IMR-90 (cell line): ENCODE measurements around the gene APH1A. TPM values are rescaled to one million over a fixed set of nuclear protein-coding genes. Genes with fewer than 3 reads are reported as not detected.

ENCODE experiments used
- ATAC-seq: fragments of 200-7000 bp; cut with Tn5 transposase; 2 replicates; pipeline ENCODE4 v1.9.1; 2020; ENCODE audit warnings: low read depth, mild to moderate bottlenecking, moderate library complexity
- BruUV-seq: library from RNA; stranded (reverse); fragments of 400-500 nt; replicated peaks from 2 replicates; lab custom pipeline; 2021; lab: Mats Ljungman, UMichigan
- CTCF ChIA-PET: fragments of 300-600 bp; formaldehyde crosslinking; extraction: SDS; loops from one replicate; lab custom pipeline; 2021; ENCODE audit warnings: antibody characterized with exemption; lab: Yijun Ruan, JAX
- POLR2A ChIA-PET: fragments of 300-600 bp; sonication (Branson Sonifier 250); formaldehyde crosslinking; loops from one replicate; lab custom pipeline; 2022; ENCODE audit warnings: antibody characterized with exemption; ENCODE audit not compliant: unreplicated experiment; lab: Charles Lee
- DNase-seq: peaks from one replicate; pipeline ENCODE4 v3.0.0; 2013
- H2AFZ ChIP-seq: replicated peaks from 2 replicates; pipeline ENCODE3; 2013; ENCODE audit warnings: low read length, mild to moderate bottlenecking; ENCODE audit not compliant: poor library complexity
- H2AK5ac ChIP-seq: 2 replicates; pipeline ENCODE4 v1.6.1; 2013; ENCODE audit warnings: low read depth, low read length, inconsistent platforms
- H2AK9ac ChIP-seq: replicated peaks from 2 replicates; pipeline ENCODE3; 2013; ENCODE audit warnings: mild to moderate bottlenecking, low read depth, low read length, moderate library complexity; ENCODE audit not compliant: poor library complexity
- H2BK120ac ChIP-seq: 2 replicates; pipeline ENCODE4 v1.6.1; 2013; ENCODE audit warnings: low read depth, low read length, inconsistent platforms
- H2BK15ac ChIP-seq: 3 replicates; pipeline ENCODE4 v1.6.1; 2013; ENCODE audit warnings: low read depth, low read length, inconsistent platforms
- H2BK20ac ChIP-seq: 2 replicates; pipeline ENCODE4 v1.6.1; 2013; ENCODE audit warnings: low read depth, mild to moderate bottlenecking, inconsistent platforms, low read length, moderate library complexity
- H2BK5ac ChIP-seq: 2 replicates; pipeline ENCODE4 v1.6.1; 2013; ENCODE audit warnings: mild to moderate bottlenecking, low read depth, low read length, inconsistent platforms; ENCODE audit not compliant: poor library complexity, severe bottlenecking
- H3K14ac ChIP-seq: replicated peaks from 2 replicates; pipeline ENCODE4 v1.6.1; 2013; ENCODE audit warnings: low read depth, low read length, inconsistent platforms
- H3K18ac ChIP-seq: 2 replicates; pipeline ENCODE4 v1.6.1; 2013; ENCODE audit warnings: low read depth, low read length, control low read depth
- H3K23ac ChIP-seq: 2 replicates; pipeline ENCODE4 v1.6.1; 2013; ENCODE audit warnings: low read depth, low read length, inconsistent platforms
- H3K27ac ChIP-seq: 2 replicates; pipeline ENCODE4 v1.5.1; 2013; ENCODE audit warnings: mild to moderate bottlenecking, control low read depth, low read length; ENCODE audit not compliant: insufficient read depth
- H3K27me3 ChIP-seq: 2 replicates; pipeline ENCODE4 v1.6.1; 2013; ENCODE audit warnings: low read length; ENCODE audit not compliant: control insufficient read depth, insufficient read depth
- H3K36me3 ChIP-seq: 2 replicates; pipeline ENCODE4 v1.6.1; 2013; ENCODE audit warnings: low read length, mixed read lengths; ENCODE audit not compliant: control insufficient read depth, insufficient read depth
- H3K4ac ChIP-seq: 2 replicates; pipeline ENCODE4 v1.6.1; 2013; ENCODE audit warnings: low read depth, low read length, inconsistent platforms
- H3K4me1 ChIP-seq: 2 replicates; pipeline ENCODE4 v1.6.1; 2013; ENCODE audit warnings: low read length, mixed read lengths; ENCODE audit not compliant: control insufficient read depth, insufficient read depth
- H3K4me2 ChIP-seq: 2 replicates; pipeline ENCODE4 v1.6.1; 2013; ENCODE audit warnings: low read depth, mild to moderate bottlenecking, control low read depth, low read length, moderate library complexity
- H3K4me3 ChIP-seq: 2 replicates; pipeline ENCODE4 v1.5.1; 2013; ENCODE audit warnings: low read depth, mild to moderate bottlenecking, control low read depth, low read length, moderate library complexity; ENCODE audit not compliant: insufficient read depth
- H3K56ac ChIP-seq: 2 replicates; pipeline ENCODE4 v1.6.1; 2013; ENCODE audit warnings: low read length, inconsistent platforms; ENCODE audit not compliant: insufficient read depth; ENCODE audit errors: extremely low read depth
- H3K79me1 ChIP-seq, 2 experiments: 2 replicates each; pipeline ENCODE4 v1.6.1; 2013; ENCODE audit warnings: low read length in 2 of 2, inconsistent platforms in 1 of 2, low read depth in 1 of 2
- H3K9ac ChIP-seq: 2 replicates; pipeline ENCODE4 v1.6.1; 2013; ENCODE audit warnings: low read depth, low read length, control low read depth
- H3K9me1 ChIP-seq: 2 replicates; pipeline ENCODE4 v1.6.1; 2013; ENCODE audit warnings: low read length, inconsistent platforms; ENCODE audit not compliant: insufficient read depth
- H3K9me3 ChIP-seq: 2 replicates; pipeline ENCODE4 v1.6.1; 2013; ENCODE audit warnings: low read length; ENCODE audit not compliant: control insufficient read depth, insufficient read depth
- H4K20me1 ChIP-seq: 2 replicates; pipeline ENCODE4 v1.6.1; 2013; ENCODE audit warnings: low read length, inconsistent platforms; ENCODE audit not compliant: insufficient read depth
- H4K5ac ChIP-seq: 2 replicates; pipeline ENCODE4 v1.6.1; 2013; ENCODE audit warnings: mild to moderate bottlenecking, low read depth, low read length, control low read depth
- H4K8ac ChIP-seq, 2 experiments: 2 replicates each; pipeline ENCODE4 v1.6.1; 2013; ENCODE audit warnings: low read depth in 2 of 2, low read length in 2 of 2, control low read depth in 1 of 2, inconsistent platforms in 1 of 2
- H4K91ac ChIP-seq: 2 replicates; pipeline ENCODE4 v1.6.1; 2013; ENCODE audit warnings: low read depth, low read length, inconsistent platforms; ENCODE audit not compliant: insufficient read depth
- CHD1 ChIP-seq: IDR thresholded peaks from 2 replicates; pipeline ENCODE4 v1.6.1; 2012; ENCODE audit warnings: low read depth, low read length, improper control_type of control experiment
- FOS ChIP-seq: fragments of 150-350 bp; IDR thresholded peaks from 2 replicates; pipeline ENCODE4 v1.6.1; 2016; ENCODE audit warnings: low read depth, low read length
- MAFK ChIP-seq: IDR thresholded peaks from 2 replicates; pipeline ENCODE4 v1.6.1; 2012; ENCODE audit warnings: low read depth, low read length, improper control_type of control experiment
- NFE2L2 ChIP-seq: fragments of 150-350 bp; IDR thresholded peaks from 2 replicates; pipeline ENCODE4 v1.6.1; 2016; ENCODE audit warnings: low read depth, mild to moderate bottlenecking, low read length
- RFX5 ChIP-seq: IDR thresholded peaks from 2 replicates; pipeline ENCODE4 v1.8.0; 2012; ENCODE audit warnings: low read depth, mild to moderate bottlenecking, low read length, moderate library complexity
- WGBS, 2 experiments: methylation state at CpG; one replicate each; pipeline versions ENCODE4 v1.1.5 to v1.1.7; 2013; ENCODE audit warnings: missing lambda C conversion rate in 2 of 2; ENCODE audit not compliant: insufficient read length in 1 of 2; ENCODE audit errors: extremely low coverage in 2 of 2; 5-methylcytosine and 5-hydroxymethylcytosine counted together
- dilution Hi-C: fragments of 300-500 bp; cut with HindIII; formaldehyde crosslinking; loops from one replicate; pipeline ENCODE4 v1.14.3; 2018; ENCODE audit warnings: low sequenced_read_pairs; ENCODE audit not compliant: unreplicated experiment
- in situ Hi-C: fragments of 300-500 bp; cut with MboI; formaldehyde crosslinking; loops from 3 replicates; pipeline ENCODE4 v1.14.3; 2019; ENCODE audit warnings: low sequenced_read_pairs, inconsistent platforms, mixed read lengths
- intact Hi-C: fragments of 100-400 bp; cut with micrococcal nuclease; formaldehyde crosslinking; loops from 2 replicates; pipeline ENCODE4 v1.10.0; 2022
- polyA plus RNA-seq, 3 experiments: library from polyadenylated mRNA; depleted of rRNA; stranded (reverse); fragments of >200 nt; gene quantifications; 2 replicates each; pipeline ENCODE4 v1.2.3, GENCODE V29; 2012; ENCODE audit warnings: low replicate concordance in 1 of 3
- total RNA-seq: library from RNA; depleted of rRNA; stranded (reverse); fragments of >200 nt; gene quantifications from 2 replicates; pipeline ENCODE4 v1.2.3, GENCODE V29; 2012
- TF ChIP-seq, protein P1 (sequence below): fragments of 150-350 bp; IDR thresholded peaks from 2 replicates; pipeline ENCODE4 v1.6.1; 2016; ENCODE audit warnings: low read depth, mild to moderate bottlenecking, low read length, moderate library complexity, borderline replicate concordance
- TF ChIP-seq, protein P2 (sequence below): conservative IDR thresholded peaks from 2 replicates; pipeline ENCODE4 v1.5.1; 2012; ENCODE audit warnings: mild to moderate bottlenecking, low read depth, low read length, improper control_type of control experiment

The APH1A gene
- total and polyA plus RNA-seq, 2 of the 4 experiments (the other 2 are of a cell fraction), result 62.0 to 94.2 TPM

DNA sequence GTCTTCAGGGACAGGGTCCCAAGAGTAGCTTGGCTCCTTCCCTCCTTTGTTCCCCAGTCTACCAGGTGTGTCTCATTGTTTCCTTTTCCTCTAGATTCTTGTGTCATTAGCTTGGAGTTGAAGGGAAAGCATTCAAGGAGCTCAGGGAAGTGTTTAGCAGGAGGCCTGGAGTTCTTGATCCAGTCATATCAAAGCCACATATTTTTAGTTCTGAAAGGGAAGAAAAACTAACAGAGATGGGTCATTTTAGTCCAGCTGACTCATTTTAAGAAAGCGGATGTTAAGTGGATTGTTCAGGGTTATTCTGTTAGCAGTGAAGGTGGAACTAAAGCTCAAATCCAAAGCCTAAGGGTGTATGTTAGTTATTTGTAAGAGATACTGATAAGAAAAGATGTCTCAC, 4.5 kb upstream of the APH1A start:
- H2BK5ac ChIP-seq, result peak overlapping the region; percentile 82
- peak overlapping the region; percentile 75 for H2AK9ac ChIP-seq
- H3K4me2 ChIP-seq, result peak overlapping the region; percentile 90
- intact Hi-C loops (no loop called here), in situ Hi-C loops (no loop called here), dilution Hi-C loops (no loop called here)
- no CpG with 5 or more reads among the region's 1 CpG for WGBS, 2 experiments
- peak overlapping the region; percentile 46; the same call in 1 of the 3 replicates for H2BK15ac ChIP-seq
- no peaks in the 10 kb centered on the region for H4K20me1 ChIP-seq
- H3K4me3 ChIP-seq, result peak overlapping the region; percentile 45
- peaks cover 4 to 20% of the 10 kb centered on the region in 2 experiments; a peak in 3 of 4 replicates for H3K79me1 ChIP-seq
- H4K91ac ChIP-seq, result peak overlapping the region; percentile 59; the same call in 1 of the 2 replicates
- H3K23ac ChIP-seq, result peak overlapping the region; percentile 80
- H3K56ac ChIP-seq, result peak overlapping the region; percentile 63; the same call in 1 of the 2 replicates
- peak overlapping the region; percentile 46 to 90; a peak in 3 of 4 replicates for H4K8ac ChIP-seq
- peak overlapping the region; percentile 90 for H3K14ac ChIP-seq
- DNase-seq (peak; percentile 61), ATAC-seq (no peak)
- no peaks in the 10 kb centered on the region for H3K9me3 ChIP-seq
- H2BK20ac ChIP-seq, result peak overlapping the region; percentile 54; the same call in 1 of the 2 replicates
- H4K5ac ChIP-seq, result peak overlapping the region; percentile 47
- peak overlapping the region; percentile 42; the same call in 1 of the 2 replicates for H3K18ac ChIP-seq
- peak overlapping the region; percentile 69; the same call in 1 of the 2 replicates for H2AK5ac ChIP-seq
- H3K4ac ChIP-seq, result peak overlapping the region; percentile 86
- no TSS peak for BruUV-seq
- H3K9me1 ChIP-seq, result peaks cover 3% of the 10 kb centered on the region; the same call in 1 of the 2 replicates
- H2BK120ac ChIP-seq, result peak overlapping the region; percentile 56
- peak overlapping the region; percentile 67 for H3K9ac ChIP-seq
- TF ChIP-seq FOS (no peak), RFX5 (no peak), MAFK (no peak), CHD1 (no peak), NFE2L2 (no peak)
- TF ChIP-seq, protein P1, sequence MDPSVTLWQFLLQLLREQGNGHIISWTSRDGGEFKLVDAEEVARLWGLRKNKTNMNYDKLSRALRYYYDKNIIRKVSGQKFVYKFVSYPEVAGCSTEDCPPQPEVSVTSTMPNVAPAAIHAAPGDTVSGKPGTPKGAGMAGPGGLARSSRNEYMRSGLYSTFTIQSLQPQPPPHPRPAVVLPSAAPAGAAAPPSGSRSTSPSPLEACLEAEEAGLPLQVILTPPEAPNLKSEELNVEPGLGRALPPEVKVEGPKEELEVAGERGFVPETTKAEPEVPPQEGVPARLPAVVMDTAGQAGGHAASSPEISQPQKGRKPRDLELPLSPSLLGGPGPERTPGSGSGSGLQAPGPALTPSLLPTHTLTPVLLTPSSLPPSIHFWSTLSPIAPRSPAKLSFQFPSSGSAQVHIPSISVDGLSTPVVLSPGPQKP, result no peak
- TF ChIP-seq, protein P2, sequence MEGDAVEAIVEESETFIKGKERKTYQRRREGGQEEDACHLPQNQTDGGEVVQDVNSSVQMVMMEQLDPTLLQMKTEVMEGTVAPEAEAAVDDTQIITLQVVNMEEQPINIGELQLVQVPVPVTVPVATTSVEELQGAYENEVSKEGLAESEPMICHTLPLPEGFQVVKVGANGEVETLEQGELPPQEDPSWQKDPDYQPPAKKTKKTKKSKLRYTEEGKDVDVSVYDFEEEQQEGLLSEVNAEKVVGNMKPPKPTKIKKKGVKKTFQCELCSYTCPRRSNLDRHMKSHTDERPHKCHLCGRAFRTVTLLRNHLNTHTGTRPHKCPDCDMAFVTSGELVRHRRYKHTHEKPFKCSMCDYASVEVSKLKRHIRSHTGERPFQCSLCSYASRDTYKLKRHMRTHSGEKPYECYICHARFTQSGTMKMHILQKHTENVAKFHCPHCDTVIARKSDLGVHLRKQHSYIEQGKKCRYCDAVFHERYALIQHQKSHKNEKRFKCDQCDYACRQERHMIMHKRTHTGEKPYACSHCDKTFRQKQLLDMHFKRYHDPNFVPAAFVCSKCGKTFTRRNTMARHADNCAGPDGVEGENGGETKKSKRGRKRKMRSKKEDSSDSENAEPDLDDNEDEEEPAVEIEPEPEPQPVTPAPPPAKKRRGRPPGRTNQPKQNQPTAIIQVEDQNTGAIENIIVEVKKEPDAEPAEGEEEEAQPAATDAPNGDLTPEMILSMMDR, result no peak
- no peaks in the 10 kb centered on the region for H3K36me3 ChIP-seq
- CTCF ChIA-PET, result interaction anchor here (0.7 to 3.1 kb wide), 2 partner anchors 8 to 18 kb away, joined by 4 to 18 read pairs; no protein-coding TSS in a partner anchor
- H3K4me1 ChIP-seq, result peaks cover 4% of the 10 kb centered on the region; the same call in 1 of the 2 replicates
- H3K27ac ChIP-seq, result peak overlapping the region; percentile 52
- POLR2A ChIA-PET, result interaction anchor here (0.8 to 1.8 kb wide), 2 partner anchors 9 to 17 kb away, joined by 5 to 6 read pairs; partner anchors contain the start of gene CIART
- peak overlapping the region; percentile 82 for H2AFZ ChIP-seq
- H3K27me3 ChIP-seq, result no peaks in the 10 kb centered on the region
